ENCODE data around the gene RARRES1. TPM values are rescaled to one million over a fixed set of nuclear protein-coding genes. Genes with fewer than 3 reads are reported as not detected.

Gene RARRES1
- total and polyA plus RNA-seq, 4 donors = 36.3 to 110 (median 51.6) TPM

GRCh38 chr3:158753854-158754253 is 21.6 kb upstream of the RARRES1 start:
- peaks cover 0 to 15% (median 0%) of the 10 kb centered on the region in 5 donors for H3K4me1 ChIP-seq (ENCODE audit: control insufficient read depth in 5 of 5, insufficient read depth in 5 of 5, low read length in 5 of 5)
- DNase-seq = no peak
- 91 to 92% methylated on average over 5 of the region's 5 CpGs for WGBS, 2 donors
- H3K9ac ChIP-seq (ENCODE audit: insufficient read depth in 1 of 2, low read length in 2 of 2) = no peak overlapping the region
- ATAC-seq (ENCODE audit: insufficient read depth, low FRiP score) = no peak
- H3K27me3 ChIP-seq (ENCODE audit: control insufficient read depth in 3 of 3, insufficient read depth in 3 of 3, low read length in 2 of 3) = no peaks in the 10 kb centered on the region
- peaks cover 0 to 8% (median 5%) of the 10 kb centered on the region in 4 donors for H3K36me3 ChIP-seq (ENCODE audit: control insufficient read depth in 4 of 4, insufficient read depth in 4 of 4, low read length in 4 of 4)
- no peak overlapping the region for H3K27ac ChIP-seq (ENCODE audit: low read depth in 1 of 2, low read length in 1 of 2)
- H3K9me3 ChIP-seq (ENCODE audit: control insufficient read depth in 4 of 4, insufficient read depth in 3 of 4, low read length in 3 of 4) = no peaks in the 10 kb centered on the region
- no peak overlapping the region for H3K4me3 ChIP-seq
- TF ChIP-seq CTCF (IDR thresholded peaks at IDR 0.05; ENCODE audit: control extremely low read depth, extremely low read depth) = no peak

DNA sequence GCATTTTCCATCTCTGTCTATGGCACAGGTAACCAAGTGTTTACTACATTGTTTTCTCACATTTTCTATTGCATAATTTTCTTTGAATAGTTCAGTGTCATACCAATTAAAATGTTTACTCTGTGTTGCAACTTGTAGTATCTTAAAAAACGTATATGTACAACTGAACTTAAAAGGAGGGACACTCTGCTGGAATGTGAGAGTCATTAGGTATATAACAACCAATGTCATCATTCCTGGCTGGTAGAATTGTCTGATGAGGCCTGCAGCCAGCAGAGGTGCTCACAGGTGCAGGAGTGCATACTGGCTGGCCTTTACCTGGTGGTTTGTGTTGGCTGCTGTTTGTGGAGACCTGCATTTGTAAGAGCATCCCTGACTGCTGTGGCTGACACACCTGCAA is 19.1 kb upstream of the RARRES1 start:
- peaks cover 0 to 23% (median 13%) of the 10 kb centered on the region in 4 donors for H3K36me3 ChIP-seq (ENCODE audit: control insufficient read depth in 4 of 4, insufficient read depth in 4 of 4, low read length in 4 of 4)
- H3K4me3 ChIP-seq = no peak overlapping the region
- H3K4me1 ChIP-seq (ENCODE audit: control insufficient read depth in 5 of 5, insufficient read depth in 5 of 5, low read length in 5 of 5) = peaks cover 0 to 24% (median 7%) of the 10 kb centered on the region in 5 donors
- H3K27ac ChIP-seq (ENCODE audit: low read depth in 1 of 2, low read length in 1 of 2) = no peak overlapping the region
- 56 to 64% methylated on average over 1 of the region's 1 CpG for WGBS, 2 donors
- H3K27me3 ChIP-seq (ENCODE audit: control insufficient read depth in 3 of 3, insufficient read depth in 3 of 3, low read length in 2 of 3) = no peaks in the 10 kb centered on the region
- ATAC-seq (ENCODE audit: insufficient read depth, low FRiP score) (no peak), DNase-seq (no peak)
- TF ChIP-seq CTCF (IDR thresholded peaks at IDR 0.05; ENCODE audit: control extremely low read depth, extremely low read depth) = no peak
- H3K9ac ChIP-seq (ENCODE audit: insufficient read depth in 1 of 2, low read length in 2 of 2) = no peak overlapping the region
- no peaks in the 10 kb centered on the region for H3K9me3 ChIP-seq (ENCODE audit: control insufficient read depth in 4 of 4, insufficient read depth in 3 of 4, low read length in 3 of 4)

GRCh38 chr3:158750016-158750415 is 17.8 kb upstream of the RARRES1 start:
- 86 to 97% methylated on average over 6 of the region's 6 CpGs for WGBS, 2 donors
- no peak overlapping the region for H3K9ac ChIP-seq (ENCODE audit: insufficient read depth in 1 of 2, low read length in 2 of 2)
- no peaks in the 10 kb centered on the region for H3K9me3 ChIP-seq (ENCODE audit: control insufficient read depth in 4 of 4, insufficient read depth in 3 of 4, low read length in 3 of 4)
- TF ChIP-seq CTCF (IDR thresholded peaks at IDR 0.05; ENCODE audit: control extremely low read depth, extremely low read depth) = no peak
- DNase-seq (no peak), ATAC-seq (ENCODE audit: insufficient read depth, low FRiP score) (no peak)
- no peak overlapping the region for H3K27ac ChIP-seq (ENCODE audit: low read depth in 1 of 2, low read length in 1 of 2)
- no peak overlapping the region for H3K4me3 ChIP-seq
- H3K27me3 ChIP-seq (ENCODE audit: control insufficient read depth in 3 of 3, insufficient read depth in 3 of 3, low read length in 2 of 3) = no peaks in the 10 kb centered on the region
- H3K36me3 ChIP-seq (ENCODE audit: control insufficient read depth in 4 of 4, insufficient read depth in 4 of 4, low read length in 4 of 4) = peaks cover 0 to 30% (median 15%) of the 10 kb centered on the region in 4 donors
- peaks cover 0 to 15% (median 4%) of the 10 kb centered on the region in 5 donors for H3K4me1 ChIP-seq (ENCODE audit: control insufficient read depth in 5 of 5, insufficient read depth in 5 of 5, low read length in 5 of 5)

GRCh38 chr3:158749526-158749925 is 17.3 kb upstream of the RARRES1 start:
- H3K4me3 ChIP-seq = no peak overlapping the region
- DNase-seq (no peak), ATAC-seq (ENCODE audit: insufficient read depth, low FRiP score) (no peak)
- no peaks in the 10 kb centered on the region for H3K9me3 ChIP-seq (ENCODE audit: control insufficient read depth in 4 of 4, insufficient read depth in 3 of 4, low read length in 3 of 4)
- H3K36me3 ChIP-seq (ENCODE audit: control insufficient read depth in 4 of 4, insufficient read depth in 4 of 4, low read length in 4 of 4) = peaks cover 0 to 35% (median 16%) of the 10 kb centered on the region in 4 donors
- WGBS, 2 donors = 94 to 97% methylated on average over 5 of the region's 5 CpGs
- TF ChIP-seq CTCF (IDR thresholded peaks at IDR 0.05; ENCODE audit: control extremely low read depth, extremely low read depth) = no peak
- no peak overlapping the region for H3K27ac ChIP-seq (ENCODE audit: low read depth in 1 of 2, low read length in 1 of 2)
- H3K4me1 ChIP-seq (ENCODE audit: control insufficient read depth in 5 of 5, insufficient read depth in 5 of 5, low read length in 5 of 5) = peaks cover 0 to 11% (median 4%) of the 10 kb centered on the region in 5 donors
- no peak overlapping the region for H3K9ac ChIP-seq (ENCODE audit: insufficient read depth in 1 of 2, low read length in 2 of 2)
- H3K27me3 ChIP-seq (ENCODE audit: control insufficient read depth in 3 of 3, insufficient read depth in 3 of 3, low read length in 2 of 3) = no peaks in the 10 kb centered on the region
